ENCODE data around the gene CARHSP1. TPM values are rescaled to one million over a fixed set of nuclear protein-coding genes. Genes with fewer than 3 reads are reported as not detected.

CARHSP1 gene
- total and polyA plus RNA-seq, 2 of the 8 experiments (the other 6 are each of a cell fraction or from before 2014, with no cell fraction given) = 292 to 300 TPM

GRCh38 chr16:8880839-8881510, 12.2 kb upstream of the CARHSP1 start:
- H3K27ac ChIP-seq (ENCODE audit: low read depth, low read length) = no peak overlapping the region
- ChIA-PET CTCF (ENCODE audit: partially characterized antibody) (interaction anchor here (0.6 to 7.2 kb wide), 39 partner anchors 8 to 345 kb away, joined by 3 to 52 read pairs (median 4); partner anchors contain the start of gene CARHSP1), POLR2A (ENCODE audit: partially characterized antibody) (interaction anchor here (0.6 to 29.1 kb wide), 7 partner anchors 9 to 211 kb away, joined by 3 to 456 read pairs (median 3); partner anchors contain the start of genes CARHSP1 and HAPSTR1)
- no peak overlapping the region for H3K56ac ChIP-seq (replicated peaks; ENCODE audit: insufficient read length, low read depth, low read length)
- H3K79me2 ChIP-seq (ENCODE audit: control insufficient read depth in 1 of 2, insufficient read depth in 2 of 2, low read length in 2 of 2) = no peaks in the 10 kb centered on the region
- H2BK20ac ChIP-seq (ENCODE audit: low read length) = no peak overlapping the region
- no peak overlapping the region for H2BK12ac ChIP-seq (ENCODE audit: low read depth, low read length)
- no peak overlapping the region for H3K9ac ChIP-seq (replicated peaks in 1 of 4; ENCODE audit: extremely low read depth in 1 of 4, low read depth in 3 of 4, low read length in 3 of 4)
- no peaks in the 10 kb centered on the region for H3K79me1 ChIP-seq (ENCODE audit: low read depth, low read length)
- H3K27me3 ChIP-seq (replicated peaks in 1 of 4; ENCODE audit: control insufficient read depth in 3 of 4, extremely low read depth in 1 of 4, insufficient read depth in 3 of 4, low read length in 3 of 4) = no peaks in the 10 kb centered on the region
- H4K20me1 ChIP-seq (replicated peaks in 1 of 2; ENCODE audit: control insufficient read depth in 1 of 2, insufficient read depth in 2 of 2, low read length in 2 of 2) = no peaks in the 10 kb centered on the region
- H3K18ac ChIP-seq (ENCODE audit: extremely low read depth, low read length) = no peak overlapping the region
- FAIRE-seq (no peak), DNase-seq (ENCODE audit: low read depth in 1 of 2, low spot score in 2 of 2) (no peak)
- H2AFZ ChIP-seq (ENCODE audit: low read length) = no peak overlapping the region
- H3K14ac ChIP-seq (ENCODE audit: insufficient read length) = no peak overlapping the region
- H3K4me3 ChIP-seq (ENCODE audit: extremely low read depth in 1 of 4, insufficient read depth in 2 of 4, low read depth in 3 of 4, low read length in 4 of 4) = no peak overlapping the region
- no peak overlapping the region for H2AK5ac ChIP-seq (ENCODE audit: low read depth, low read length)
- no peak overlapping the region for H4K8ac ChIP-seq (ENCODE audit: extremely low read depth, insufficient read depth, low read length)
- H2BK120ac ChIP-seq (replicated peaks; ENCODE audit: low read depth, low read length) = no peak overlapping the region
- no peaks in the 10 kb centered on the region for H3K36me3 ChIP-seq (ENCODE audit: control insufficient read depth in 2 of 4, insufficient read depth in 4 of 4, low read length in 3 of 4)
- H3K4me1 ChIP-seq (replicated peaks in 1 of 4; ENCODE audit: control insufficient read depth in 3 of 4, insufficient read depth in 4 of 4, low read length in 3 of 4) = peaks cover 3 to 19% (median 12%) of the 10 kb centered on the region in 4 experiments
- H4K91ac ChIP-seq (replicated peaks; ENCODE audit: insufficient read length, low read length) = no peak overlapping the region
- no peak overlapping the region for H4K5ac ChIP-seq (ENCODE audit: insufficient read length, low read depth, low read length)
- no peak overlapping the region for H2BK5ac ChIP-seq (ENCODE audit: low read depth, low read length)
- H3K23me2 ChIP-seq (ENCODE audit: low read depth, low read length) = no peaks in the 10 kb centered on the region; the same call in 1 of the 2 replicates
- 90% methylated on average over 8 of the region's 8 CpGs; no CpG with 5 or more reads in 1 of the 2 experiments for WGBS, 2 experiments (ENCODE audit: extremely low coverage in 1 of 2, insufficient coverage in 1 of 2, insufficient read length in 1 of 2, insufficient replicate concordance in 2 of 2, low coverage in 1 of 2, low lambda C conversion rate in 2 of 2, missing lambda C conversion rate in 1 of 2)
- no peaks in the 10 kb centered on the region for H3K9me3 ChIP-seq (ENCODE audit: insufficient read depth in 2 of 2, low read depth in 1 of 2, low read length in 1 of 2)
- no peak overlapping the region for H3K23ac ChIP-seq (ENCODE audit: insufficient read length)
- no peak overlapping the region for H3K4me2 ChIP-seq (ENCODE audit: insufficient read depth in 1 of 2, low read depth in 2 of 2, low read length in 2 of 2)
- H2BK15ac ChIP-seq (ENCODE audit: low read length) = no peak overlapping the region
- H3K4ac ChIP-seq (replicated peaks; ENCODE audit: insufficient read length, low read depth, low read length) = no peak overlapping the region
